Large intestine (tissue), 12 donors: ENCODE measurements around the gene MRGPRX2. TPM values are rescaled to one million over a fixed set of nuclear protein-coding genes. Genes with fewer than 3 reads are reported as not detected.

ENCODE experiments used
- DNase-seq, 2 donors: peaks; one replicate each; pipeline versions ENCODE4 v3.0.0 to v3.0.0-alpha.2; 2013
- H3K27ac ChIP-seq: one replicate; pipeline ENCODE4 v1.5.1; 2013; ENCODE audit warnings: low read length
- H3K27me3 ChIP-seq: 2 replicates; pipeline ENCODE4 v1.6.1; 2013; ENCODE audit warnings: low read length; ENCODE audit not compliant: control insufficient read depth, insufficient read depth
- H3K36me3 ChIP-seq: 2 replicates; pipeline ENCODE4 v1.6.1; 2013; ENCODE audit warnings: low read length; ENCODE audit not compliant: control insufficient read depth, insufficient read depth
- H3K4me1 ChIP-seq: one replicate; pipeline ENCODE4 v1.6.1; 2013; ENCODE audit warnings: low read length; ENCODE audit not compliant: control insufficient read depth, insufficient read depth
- H3K4me3 ChIP-seq: one replicate; pipeline ENCODE4 v1.5.1; 2013; ENCODE audit warnings: low read length
- H3K9me3 ChIP-seq: one replicate; pipeline ENCODE4 v1.6.1; 2013; ENCODE audit warnings: mild to moderate bottlenecking, low read depth, low read length, moderate library complexity; ENCODE audit not compliant: control insufficient read depth
- WGBS: methylation state at CpG from one replicate; pipeline ENCODE4 v1.1.5; 2013; ENCODE audit warnings: low lambda C conversion rate; ENCODE audit not compliant: insufficient coverage; 5-methylcytosine and 5-hydroxymethylcytosine counted together
- long read RNA-seq, 11 donors: transcript quantifications; one replicate each; lab custom pipeline, GENCODE V29; 2026
- polyA plus RNA-seq: library from polyadenylated mRNA; unstranded; fragments of 120-200 nt; gene quantifications from one replicate; pipeline ENCODE4 v1.2.1, GENCODE V29; 2013

Gene MRGPRX2
- polyA plus RNA-seq, result not detected
- long read RNA-seq, donor 1, result 0 reads
- long read RNA-seq, donor 2, result 0 reads
- long read RNA-seq, donor 3, result 0 reads
- long read RNA-seq, donor 4, result 0 reads
- long read RNA-seq, donor 5, result 0 reads
- long read RNA-seq, donor 6, result 0 reads
- long read RNA-seq, donor 7, result 0 reads
- long read RNA-seq, donor 8, result 0 reads
- long read RNA-seq, donor 9, result 0 reads
- long read RNA-seq, donor 10, partial matches to known transcripts, result 39 of 39 reads
- long read RNA-seq, donor 10, other reads (novel, unspliced or antisense), result 0 of 39 reads
- long read RNA-seq, donor 11, result 0 reads

DNA sequence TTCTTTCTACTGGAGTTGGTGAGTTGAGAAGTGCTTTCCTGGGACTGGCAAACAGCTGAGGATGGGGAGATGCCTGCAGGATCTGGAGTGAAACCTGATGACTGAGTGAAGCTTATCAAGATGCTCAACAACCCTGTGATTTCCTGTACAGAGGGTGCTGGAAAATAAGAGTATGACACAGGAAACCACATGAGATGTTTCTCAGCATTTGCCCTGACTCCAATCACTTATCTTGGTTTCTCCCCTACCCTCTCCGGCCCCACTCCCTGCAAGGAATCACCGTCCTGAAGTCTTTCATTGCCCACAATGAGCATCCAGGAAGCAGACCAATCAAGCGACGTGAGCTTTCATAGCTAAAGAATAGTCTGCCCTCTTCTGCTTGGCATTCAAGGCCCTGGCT lies at the start of gene MRGPRX2:
TSS of gene MRGPRX2 (minus strand) at position 89 of the 400 bp plus-strand sequence. CDS start 4,315 bp downstream, outside the sequence.
- Histone ChIP-seq H3K27ac (no peak within 1 kb of the TSS), H3K27me3 (peaks cover 12% of the 10 kb centered on the region), H3K36me3 (no peaks in the 10 kb centered on the region), H3K9me3 (no peaks in the 10 kb centered on the region), H3K4me1 (no peaks in the 10 kb centered on the region), H3K4me3 (no peak within 1 kb of the TSS)
- no peak for DNase-seq
- no CpG with 5 or more reads among the region's 4 CpGs for WGBS

DNA sequence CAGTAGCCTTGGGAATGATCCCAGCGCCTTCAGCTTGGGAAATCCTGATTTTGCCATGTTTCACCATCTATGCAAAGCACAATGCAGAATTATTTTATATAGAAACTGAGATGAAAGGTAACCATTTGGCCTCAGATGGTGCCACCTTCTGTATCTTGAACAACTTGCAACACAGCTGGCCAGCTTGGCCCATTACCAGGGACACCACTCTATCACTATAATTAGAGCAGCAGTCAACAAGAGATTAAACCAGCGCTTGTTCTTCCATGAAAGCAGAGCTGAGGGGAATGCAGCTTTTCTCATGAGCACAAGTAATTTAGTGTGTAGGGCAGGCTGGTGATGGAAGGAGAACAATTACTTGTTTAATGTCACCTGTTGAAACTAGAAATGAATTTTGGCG lies 49.8 kb upstream of the MRGPRX2 start:
- H3K27ac ChIP-seq, result no peak overlapping the region
- H3K4me3 ChIP-seq, result no peak overlapping the region
- H3K36me3 ChIP-seq, result no peaks in the 10 kb centered on the region
- no peaks in the 10 kb centered on the region for H3K9me3 ChIP-seq
- 100% methylated on average over 1 of the region's 3 CpGs for WGBS
- no peak for DNase-seq
- H3K27me3 ChIP-seq, result no peaks in the 10 kb centered on the region
- H3K4me1 ChIP-seq, result peaks cover 5% of the 10 kb centered on the region

DNA sequence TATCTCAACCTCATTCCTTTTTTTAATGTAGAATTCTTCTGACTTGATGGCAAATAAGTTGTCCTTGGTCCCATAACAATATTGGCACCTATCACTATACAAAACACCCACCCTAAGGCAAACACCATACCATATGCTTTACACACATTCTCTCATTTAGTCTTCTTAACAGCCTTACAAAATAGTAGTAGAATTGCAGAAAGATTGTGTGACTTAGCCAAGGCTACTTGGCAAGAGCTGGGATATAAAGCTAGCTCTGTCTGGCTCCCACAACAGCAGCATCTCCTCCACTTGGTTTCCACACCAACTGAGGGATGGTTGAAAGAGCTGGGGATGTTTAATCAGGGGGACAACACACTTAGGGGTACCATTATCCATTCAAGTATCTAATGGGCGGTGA lies 46.6 kb upstream of the MRGPRX2 start:
- Histone ChIP-seq H3K4me3 (no peak overlapping the region), H3K4me1 (peaks cover 20% of the 10 kb centered on the region), H3K36me3 (no peaks in the 10 kb centered on the region), H3K27me3 (no peaks in the 10 kb centered on the region), H3K9me3 (no peaks in the 10 kb centered on the region), H3K27ac (no peak overlapping the region)
- DNase-seq, result no peak
- WGBS, result no CpG with 5 or more reads among the region's 1 CpG

DNA sequence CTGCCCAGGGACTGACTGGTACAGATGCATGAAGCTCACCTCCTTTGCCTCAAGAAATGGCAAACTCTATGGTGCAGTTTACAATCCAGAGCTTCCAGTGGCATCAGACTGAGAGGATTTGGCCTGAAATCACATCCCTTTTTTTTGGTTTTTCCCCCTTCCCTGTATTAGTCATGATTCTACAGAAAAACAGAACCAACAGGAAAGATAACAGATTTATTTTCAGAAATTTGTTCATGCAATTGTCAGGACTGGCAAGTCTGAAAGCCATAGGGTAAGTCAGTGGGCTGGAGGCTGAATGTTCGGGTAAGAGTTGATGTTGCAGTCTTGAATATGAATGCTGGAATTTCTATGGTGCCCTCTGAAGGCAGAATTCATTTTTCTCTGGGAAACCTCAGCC lies 44.5 kb upstream of the MRGPRX2 start:
- Histone ChIP-seq H3K27me3 (no peaks in the 10 kb centered on the region), H3K9me3 (no peaks in the 10 kb centered on the region), H3K4me1 (peaks cover 26% of the 10 kb centered on the region), H3K36me3 (no peaks in the 10 kb centered on the region), H3K4me3 (no peak overlapping the region), H3K27ac (no peak overlapping the region)
- WGBS, result no CpG with 5 or more reads among the region's 1 CpG
- no peak for DNase-seq

DNA sequence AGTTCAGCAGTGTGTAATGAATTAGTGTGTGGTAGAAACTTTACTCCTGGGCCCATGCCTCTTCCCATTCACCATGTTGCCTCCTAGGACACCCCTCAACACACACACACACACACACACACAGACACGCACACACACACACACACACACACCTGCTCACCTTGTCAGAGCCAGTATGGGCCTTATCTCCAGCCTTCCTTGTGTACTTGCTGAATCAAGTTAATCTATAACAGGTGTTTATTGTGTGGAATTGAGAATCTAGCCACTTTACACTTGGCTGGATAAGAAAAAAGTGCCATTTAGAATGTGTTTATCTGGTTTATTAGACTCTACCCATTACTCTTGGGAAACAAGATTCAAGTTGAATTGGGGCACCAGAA lies 42.0 kb upstream of the MRGPRX2 start:
- H3K36me3 ChIP-seq, result no peaks in the 10 kb centered on the region
- H3K4me1 ChIP-seq, result peaks cover 26% of the 10 kb centered on the region
- H3K9me3 ChIP-seq, result no peaks in the 10 kb centered on the region
- peak; percentile 49 to 82 for DNase-seq
- WGBS, result no CpG with 5 or more reads among the region's 1 CpG
- peak overlapping the region; percentile 72 for H3K27ac ChIP-seq
- no peak overlapping the region for H3K4me3 ChIP-seq
- H3K27me3 ChIP-seq, result no peaks in the 10 kb centered on the region

DNA sequence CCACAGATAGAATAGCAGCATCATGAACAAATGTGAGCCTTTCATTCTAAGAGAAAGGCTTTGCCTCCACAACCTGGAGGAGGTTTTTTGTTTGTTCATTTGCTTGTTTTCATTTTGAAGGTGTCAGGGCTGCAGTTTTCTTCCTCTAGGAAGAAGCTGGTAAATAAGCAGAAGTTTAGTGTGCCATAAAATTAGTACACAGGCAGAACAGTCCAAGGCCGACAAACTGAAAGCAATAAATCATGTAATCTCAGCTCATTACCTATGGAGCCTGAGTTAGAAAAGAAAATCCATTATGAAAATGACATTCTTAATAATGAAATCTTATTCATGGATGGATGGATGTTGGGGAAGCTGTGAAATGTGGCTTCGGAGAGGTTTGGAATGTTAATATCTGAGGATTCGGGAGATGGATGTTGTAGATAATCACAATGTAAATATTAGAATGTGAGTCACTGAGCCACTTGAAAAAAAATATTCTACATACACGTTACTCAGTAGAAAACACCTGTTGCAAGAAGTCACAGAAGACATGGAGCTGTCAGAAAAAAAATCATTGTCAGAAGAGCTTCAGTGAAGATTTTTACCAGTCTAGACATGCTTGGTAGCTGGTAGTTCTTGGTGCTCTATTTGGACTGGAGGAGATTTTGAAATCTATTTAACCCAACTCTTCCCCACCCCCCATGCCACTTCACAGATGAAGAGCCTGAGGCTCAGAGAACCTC lies 41.4 kb upstream of the MRGPRX2 start:
- peaks cover 26% of the 10 kb centered on the region for H3K4me1 ChIP-seq
- H3K4me3 ChIP-seq, result no peak overlapping the region
- peak; percentile 57 to 89 for DNase-seq
- no peaks in the 10 kb centered on the region for H3K36me3 ChIP-seq
- no peaks in the 10 kb centered on the region for H3K9me3 ChIP-seq
- peak overlapping the region; percentile 72 for H3K27ac ChIP-seq
- no peaks in the 10 kb centered on the region for H3K27me3 ChIP-seq
- 8% methylated on average over 3 of the region's 4 CpGs for WGBS

DNA sequence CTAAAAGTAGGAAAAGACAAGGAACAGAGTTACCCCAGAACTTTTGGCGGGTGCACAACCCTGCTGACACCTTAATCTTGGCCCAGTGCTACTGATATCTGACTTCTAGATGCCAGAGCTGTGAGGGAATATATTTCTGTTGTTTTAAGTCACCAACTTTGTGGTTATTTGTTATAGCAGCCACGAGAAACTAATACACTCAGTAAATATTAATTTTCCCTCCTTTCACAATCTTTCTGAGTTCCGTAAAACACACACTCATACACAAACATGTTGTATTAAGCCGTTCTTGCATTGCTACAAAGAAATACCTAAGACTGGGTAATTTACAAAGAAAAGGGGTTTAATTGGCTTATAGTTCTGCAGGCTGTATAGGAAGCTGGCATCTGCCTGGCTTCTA lies 40.4 kb upstream of the MRGPRX2 start:
- Histone ChIP-seq H3K4me3 (no peak overlapping the region), H3K9me3 (no peaks in the 10 kb centered on the region), H3K4me1 (peaks cover 22% of the 10 kb centered on the region), H3K27me3 (no peaks in the 10 kb centered on the region), H3K27ac (no peak overlapping the region), H3K36me3 (no peaks in the 10 kb centered on the region)
- DNase-seq, result no peak
- no CpG with 5 or more reads among the region's 4 CpGs for WGBS

DNA sequence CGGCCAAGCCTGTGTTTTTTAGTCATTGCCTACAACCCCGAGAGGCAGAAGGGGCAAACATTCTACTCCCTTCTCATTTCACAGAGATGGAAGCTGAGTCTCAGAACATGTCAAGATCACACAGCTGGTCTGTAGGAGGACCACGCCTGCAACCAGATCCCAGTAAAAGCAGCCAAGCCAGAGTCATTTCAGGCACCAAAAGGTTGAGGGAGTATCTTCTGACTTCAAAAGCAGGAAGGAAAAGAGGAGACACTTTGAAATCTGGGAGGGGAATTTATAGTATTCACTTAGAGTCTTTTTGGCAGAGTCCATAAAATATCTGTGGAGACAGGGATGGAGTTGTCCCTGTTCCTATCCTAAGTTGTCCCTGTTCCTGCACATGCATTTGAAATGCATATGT lies 38.6 kb upstream of the MRGPRX2 start:
- WGBS, result no CpG with 5 or more reads among the region's 3 CpGs
- Histone ChIP-seq H3K27ac (no peak overlapping the region), H3K4me1 (peaks cover 20% of the 10 kb centered on the region), H3K9me3 (no peaks in the 10 kb centered on the region), H3K36me3 (no peaks in the 10 kb centered on the region), H3K27me3 (no peaks in the 10 kb centered on the region), H3K4me3 (no peak overlapping the region)
- DNase-seq, result no peak

DNA sequence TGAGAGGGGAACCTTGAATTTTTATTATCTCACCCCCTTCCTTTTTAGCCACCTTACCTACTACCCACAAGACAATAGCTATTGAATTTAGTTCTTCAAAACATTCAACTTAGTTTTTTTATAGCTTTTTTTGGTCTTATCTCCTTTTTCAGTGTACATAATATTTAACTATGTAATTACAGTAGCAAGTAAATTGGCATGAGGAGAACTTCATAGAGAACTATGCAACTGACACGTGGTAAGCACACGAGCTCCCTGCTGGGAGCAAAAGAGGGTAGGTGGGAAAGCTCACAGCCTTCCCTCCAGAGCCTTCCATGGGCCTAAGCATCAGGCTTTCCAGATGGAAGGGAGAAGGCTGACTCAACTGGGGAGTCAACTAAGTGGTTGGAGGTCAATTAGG lies 34.3 kb upstream of the MRGPRX2 start:
- WGBS, result no CpG with 5 or more reads among the region's 2 CpGs
- no peaks in the 10 kb centered on the region for H3K36me3 ChIP-seq
- no peak overlapping the region for H3K4me3 ChIP-seq
- no peak overlapping the region for H3K27ac ChIP-seq
- DNase-seq, result no peak
- no peaks in the 10 kb centered on the region for H3K27me3 ChIP-seq
- no peaks in the 10 kb centered on the region for H3K9me3 ChIP-seq
- no peaks in the 10 kb centered on the region for H3K4me1 ChIP-seq

DNA sequence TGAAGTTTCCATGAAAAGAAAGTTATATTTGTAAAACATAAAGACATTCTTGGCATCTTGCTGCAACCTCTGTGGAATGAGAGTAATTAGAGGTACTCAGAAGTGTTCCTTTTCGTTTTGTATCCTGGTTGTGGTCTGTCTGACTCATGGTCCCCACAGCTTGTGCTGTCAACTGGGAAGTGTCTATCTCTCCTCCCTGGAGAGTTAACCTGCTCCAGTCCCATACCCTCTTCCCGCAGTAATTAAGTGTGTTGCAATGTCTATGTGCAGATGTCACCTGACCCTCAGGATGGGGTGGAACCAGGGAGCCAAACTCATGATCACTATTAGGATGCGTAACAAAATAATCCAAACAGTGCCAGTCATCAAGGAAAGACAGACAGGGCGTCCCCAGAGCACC lies 33.5 kb upstream of the MRGPRX2 start:
- WGBS, result no CpG with 5 or more reads among the region's 4 CpGs
- H3K9me3 ChIP-seq, result no peaks in the 10 kb centered on the region
- peak; percentile 54 to 79 for DNase-seq
- no peak overlapping the region for H3K4me3 ChIP-seq
- no peaks in the 10 kb centered on the region for H3K4me1 ChIP-seq
- H3K27ac ChIP-seq, result peak overlapping the region; percentile 25
- no peaks in the 10 kb centered on the region for H3K36me3 ChIP-seq
- H3K27me3 ChIP-seq, result no peaks in the 10 kb centered on the region

DNA sequence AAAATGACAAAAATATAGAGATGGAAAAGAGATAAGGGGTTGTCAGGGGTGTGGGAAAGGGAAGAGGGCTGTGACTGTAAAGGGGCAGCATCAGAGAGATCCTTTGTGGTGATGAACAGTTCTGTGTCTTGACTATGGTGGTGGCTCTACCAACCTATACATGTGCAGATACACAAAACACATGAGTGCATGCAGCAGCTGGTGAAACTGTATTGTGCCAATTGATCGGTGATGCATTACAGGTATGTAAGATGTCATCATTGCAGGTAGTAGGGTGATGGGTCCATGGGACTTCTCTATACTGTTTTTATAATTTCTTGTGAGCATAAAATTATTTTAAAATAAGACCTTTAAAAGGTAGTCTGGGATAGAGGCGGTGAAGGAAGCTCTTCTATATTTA lies 32.3 kb upstream of the MRGPRX2 start:
- no peaks in the 10 kb centered on the region for H3K36me3 ChIP-seq
- no peaks in the 10 kb centered on the region for H3K9me3 ChIP-seq
- 100% methylated on average over 1 of the region's 2 CpGs for WGBS

More for the DNA sequence above, 32.3 kb upstream of the MRGPRX2 start:
- H3K4me1 ChIP-seq, result no peaks in the 10 kb centered on the region
- no peak for DNase-seq
- no peaks in the 10 kb centered on the region for H3K27me3 ChIP-seq
- H3K4me3 ChIP-seq, result no peak overlapping the region
- no peak overlapping the region for H3K27ac ChIP-seq
